ENCODE results near the gene SHISA9.

DNA sequence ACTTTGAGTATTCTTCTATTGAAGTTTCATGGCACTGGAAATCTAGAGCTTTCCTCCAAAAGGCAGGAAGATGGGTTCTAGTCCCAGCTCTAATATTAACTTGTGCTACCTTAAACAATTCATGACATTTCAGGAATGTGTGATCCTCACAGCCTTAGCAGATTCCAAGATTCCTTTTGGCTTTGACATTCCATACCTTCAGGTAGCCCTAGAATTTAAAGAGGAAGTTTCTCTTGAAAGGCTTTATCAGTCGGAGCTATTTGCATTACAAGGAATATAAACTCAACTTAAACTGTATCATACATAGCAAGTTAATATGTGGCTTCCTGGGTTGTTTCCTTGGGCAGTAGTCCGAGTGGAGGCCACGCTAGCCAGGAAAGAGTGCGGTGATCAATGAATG is 330.0 kb downstream of the SHISA9 start:
- TF ChIP-seq, protein P1, sequence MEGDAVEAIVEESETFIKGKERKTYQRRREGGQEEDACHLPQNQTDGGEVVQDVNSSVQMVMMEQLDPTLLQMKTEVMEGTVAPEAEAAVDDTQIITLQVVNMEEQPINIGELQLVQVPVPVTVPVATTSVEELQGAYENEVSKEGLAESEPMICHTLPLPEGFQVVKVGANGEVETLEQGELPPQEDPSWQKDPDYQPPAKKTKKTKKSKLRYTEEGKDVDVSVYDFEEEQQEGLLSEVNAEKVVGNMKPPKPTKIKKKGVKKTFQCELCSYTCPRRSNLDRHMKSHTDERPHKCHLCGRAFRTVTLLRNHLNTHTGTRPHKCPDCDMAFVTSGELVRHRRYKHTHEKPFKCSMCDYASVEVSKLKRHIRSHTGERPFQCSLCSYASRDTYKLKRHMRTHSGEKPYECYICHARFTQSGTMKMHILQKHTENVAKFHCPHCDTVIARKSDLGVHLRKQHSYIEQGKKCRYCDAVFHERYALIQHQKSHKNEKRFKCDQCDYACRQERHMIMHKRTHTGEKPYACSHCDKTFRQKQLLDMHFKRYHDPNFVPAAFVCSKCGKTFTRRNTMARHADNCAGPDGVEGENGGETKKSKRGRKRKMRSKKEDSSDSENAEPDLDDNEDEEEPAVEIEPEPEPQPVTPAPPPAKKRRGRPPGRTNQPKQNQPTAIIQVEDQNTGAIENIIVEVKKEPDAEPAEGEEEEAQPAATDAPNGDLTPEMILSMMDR (IDR thresholded peaks at IDR 0.05; ENCODE audit: low read length): no peak
- no peak for TF ChIP-seq EZH2 (IDR thresholded peaks at IDR 0.05; ENCODE audit: borderline replicate concordance, low read length)

Measured in OCI-LY1 (cell line).